Measurements from ENCODE around the gene BABAM2. TPM values are rescaled to one million over a fixed set of nuclear protein-coding genes. Genes with fewer than 3 reads are reported as not detected.

Gene BABAM2
- total RNA-seq, 1 experiment from 2014 or later, result 43.5 TPM

- no peak for TF ChIP-seq CTCF (IDR thresholded peaks at IDR 0.05; ENCODE audit: unreplicated experiment)
- peaks cover 5% of the 10 kb centered on the region for H3K9me3 Mint-ChIP-seq (ENCODE audit: low read depth, unreplicated experiment)
- no peak for DNase-seq
- intact Hi-C loops (cut with micrococcal nuclease; ENCODE audit: unreplicated experiment), result loop anchor here (5.0 kb wide), 1 partner anchor 33 kb away; no protein-coding TSS in a partner anchor
- no peak overlapping the region for H3K4me3 Mint-ChIP-seq (ENCODE audit: low read depth, unreplicated experiment)
- peak overlapping the region; percentile 34 for H3K27ac Mint-ChIP-seq (ENCODE audit: unreplicated experiment)
- CTCF ChIA-PET, result interaction anchor here (0.6 kb wide), 2 partner anchors 132 to 817 kb away, joined by 3 read pairs; no protein-coding TSS in a partner anchor
- no peaks in the 10 kb centered on the region for H3K27me3 Mint-ChIP-seq (ENCODE audit: unreplicated experiment)
- H3K4me1 Mint-ChIP-seq (ENCODE audit: low read depth, unreplicated experiment), result peaks cover 33% of the 10 kb centered on the region
- no TSS peak for BruUV-seq (replicated peaks)
- no peaks in the 10 kb centered on the region for H3K36me3 Mint-ChIP-seq (ENCODE audit: insufficient read depth, unreplicated experiment)
Measured at GRCh38 chr2:27855476-27855875, 35.1 kb upstream of the BABAM2 start.

- no peak for TF ChIP-seq CTCF (IDR thresholded peaks at IDR 0.05; ENCODE audit: unreplicated experiment)
- Mint-ChIP-seq H3K4me1 (ENCODE audit: low read depth, unreplicated experiment) (peaks cover 33% of the 10 kb centered on the region), H3K4me3 (ENCODE audit: low read depth, unreplicated experiment) (no peak overlapping the region), H3K27me3 (ENCODE audit: unreplicated experiment) (no peaks in the 10 kb centered on the region), H3K9me3 (ENCODE audit: low read depth, unreplicated experiment) (peaks cover 3% of the 10 kb centered on the region), H3K36me3 (ENCODE audit: insufficient read depth, unreplicated experiment) (no peaks in the 10 kb centered on the region), H3K27ac (ENCODE audit: unreplicated experiment) (no peak overlapping the region)
- CTCF ChIA-PET, result interaction anchor here (0.6 kb wide), 1 partner anchor 587 kb away, joined by 4 read pairs; no protein-coding TSS in a partner anchor
- DNase-seq, result no peak
- BruUV-seq (replicated peaks), result no TSS peak
- intact Hi-C loops (cut with micrococcal nuclease; ENCODE audit: unreplicated experiment), result loop anchor here (5.0 kb wide), 1 partner anchor 34 kb away; no protein-coding TSS in a partner anchor
Measured at GRCh38 chr2:27856386-27856785, 34.1 kb upstream of the BABAM2 start.

GRCh38 chr2:27856956-27857355 is 33.6 kb upstream of the BABAM2 start:
- BruUV-seq (replicated peaks), result no TSS peak
- no peak overlapping the region for H3K4me3 Mint-ChIP-seq (ENCODE audit: low read depth, unreplicated experiment)
- intact Hi-C loops (cut with micrococcal nuclease; ENCODE audit: unreplicated experiment), result loop anchor here (5.0 kb wide), 1 partner anchor 35 kb away; no protein-coding TSS in a partner anchor
- H3K36me3 Mint-ChIP-seq (ENCODE audit: insufficient read depth, unreplicated experiment), result no peaks in the 10 kb centered on the region
- no peaks in the 10 kb centered on the region for H3K27me3 Mint-ChIP-seq (ENCODE audit: unreplicated experiment)
- peaks cover 3% of the 10 kb centered on the region for H3K9me3 Mint-ChIP-seq (ENCODE audit: low read depth, unreplicated experiment)
- CTCF ChIA-PET, result no interaction called here
- TF ChIP-seq CTCF (IDR thresholded peaks at IDR 0.05; ENCODE audit: unreplicated experiment), result no peak
- H3K4me1 Mint-ChIP-seq (ENCODE audit: low read depth, unreplicated experiment), result peaks cover 33% of the 10 kb centered on the region
- no peak overlapping the region for H3K27ac Mint-ChIP-seq (ENCODE audit: unreplicated experiment)
- no peak for DNase-seq

- peaks cover 33% of the 10 kb centered on the region for H3K4me1 Mint-ChIP-seq (ENCODE audit: low read depth, unreplicated experiment)
- H3K27ac Mint-ChIP-seq (ENCODE audit: unreplicated experiment), result no peak overlapping the region
- no peak for TF ChIP-seq CTCF (IDR thresholded peaks at IDR 0.05; ENCODE audit: unreplicated experiment)
- no peak for DNase-seq
- H3K4me3 Mint-ChIP-seq (ENCODE audit: low read depth, unreplicated experiment), result no peak overlapping the region
- H3K27me3 Mint-ChIP-seq (ENCODE audit: unreplicated experiment), result no peaks in the 10 kb centered on the region
- CTCF ChIA-PET, result no interaction called here
- intact Hi-C loops (cut with micrococcal nuclease; ENCODE audit: unreplicated experiment), result loop anchor here (5.0 kb wide), 1 partner anchor 35 kb away; no protein-coding TSS in a partner anchor
- H3K9me3 Mint-ChIP-seq (ENCODE audit: low read depth, unreplicated experiment), result peaks cover 3% of the 10 kb centered on the region
- BruUV-seq (replicated peaks), result no TSS peak
- H3K36me3 Mint-ChIP-seq (ENCODE audit: insufficient read depth, unreplicated experiment), result no peaks in the 10 kb centered on the region
Measured at GRCh38 chr2:27857417-27858172, 32.9 kb upstream of the BABAM2 start.
